C4-2B (cell line): ENCODE results near the gene TXNDC12.

Experiments used
- CTCF ChIP-seq: fragments of 450-650 bp; conservative IDR thresholded peaks from 2 replicates; pipeline ENCODE4 v1.5.1; 2017; ENCODE audit warnings: mild to moderate bottlenecking
- ZFX ChIP-seq: fragments of 450-650 bp; IDR thresholded peaks from 2 replicates; pipeline ENCODE4 v1.6.1; 2017

DNA sequence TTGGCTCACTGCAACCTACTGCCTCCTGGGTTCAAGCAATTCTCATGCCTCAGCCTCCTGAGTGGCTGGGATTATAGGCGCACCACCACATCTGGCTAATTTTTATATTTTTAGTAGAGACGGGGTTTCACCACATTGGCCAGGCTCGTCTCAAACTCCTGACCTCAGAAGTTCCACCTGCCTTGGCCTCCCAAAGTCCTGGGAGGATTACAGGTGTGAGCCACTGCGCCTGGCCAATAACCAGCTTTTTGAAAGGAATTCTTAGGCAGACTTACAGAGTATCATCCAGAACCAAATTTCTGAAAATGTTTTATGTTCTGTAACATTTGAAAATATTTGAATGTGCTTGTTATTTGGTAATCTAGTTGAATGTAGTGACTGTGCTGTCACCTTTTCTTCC is 15.7 kb upstream of the TXNDC12 start:
- TF ChIP-seq CTCF (no peak), ZFX (no peak)
